Caco-2 (cell line): ENCODE data around the gene OARD1. TPM values are rescaled to one million over a fixed set of nuclear protein-coding genes. Genes with fewer than 3 reads are reported as not detected.
A peak's percentile ranks its signal among the peaks of the same experiment; 100 is the strongest.
"Not testable (repeated sequence)": the region's sequence is repeated elsewhere in the genome, so short reads cannot be mapped to it uniquely, and the experiment has no call there.

Experiments
- BruUV-seq: library from RNA; stranded (reverse); fragments of 400-500 nt; replicated peaks from 2 replicates; lab custom pipeline; 2021; lab: Mats Ljungman, UMichigan
- CTCF ChIA-PET: fragments of 300-600 bp; sonication (Branson Sonifier 250); formaldehyde crosslinking; loops from one replicate; lab custom pipeline; 2022; ENCODE audit warnings: antibody characterized with exemption; lab: Charles Lee
- POLR2A ChIA-PET: fragments of 300-600 bp; sonication (Branson Sonifier 250); formaldehyde crosslinking; loops from one replicate; lab custom pipeline; 2022; ENCODE audit warnings: antibody characterized with exemption; lab: Charles Lee
- DNase-seq, 2 experiments: peaks; one replicate each; pipeline versions ENCODE4 v3.0.0 to v3.0.0-alpha.2; 2020 to 2022
- H3K27me3 ChIP-seq: replicated peaks from 2 replicates; pipeline ENCODE4 v1.6.0; 2011; ENCODE audit warnings: low read length; ENCODE audit not compliant: control insufficient read depth, insufficient read depth
- H3K36me3 ChIP-seq: 2 replicates; pipeline ENCODE4 v1.5.1; 2011; ENCODE audit warnings: low read length; ENCODE audit not compliant: control insufficient read depth, insufficient read depth
- H3K4me1 ChIP-seq: fragments of 250-450 bp; sonication (Bioruptor Pico); 2 replicates; pipeline ENCODE4 v1.5.1; 2020; ENCODE audit warnings: mild to moderate bottlenecking
- H3K4me3 ChIP-seq: 2 replicates; pipeline ENCODE4 v1.5.1; 2011; ENCODE audit warnings: low read depth, mild to moderate bottlenecking, control low read depth, low read length
- H3K9me3 ChIP-seq: fragments of 250-450 bp; sonication (Bioruptor Pico); 2 replicates; pipeline ENCODE4 v1.5.1; 2020; ENCODE audit warnings: mild to moderate bottlenecking, moderate library complexity
- H3K27ac Mint-ChIP-seq: one replicate; pipeline ENCODE4 v1.8.0; 2022; ENCODE audit warnings: mixed read lengths; ENCODE audit not compliant: unreplicated experiment
- H3K27me3 Mint-ChIP-seq: one replicate; pipeline ENCODE4 v1.8.0; 2022; ENCODE audit warnings: mixed read lengths; ENCODE audit not compliant: insufficient read depth, unreplicated experiment
- H3K36me3 Mint-ChIP-seq: one replicate; pipeline ENCODE4 v1.8.0; 2022; ENCODE audit warnings: mild to moderate bottlenecking, mixed read lengths; ENCODE audit not compliant: insufficient read depth, unreplicated experiment
- H3K4me1 Mint-ChIP-seq: one replicate; pipeline ENCODE4 v1.8.0; 2022; ENCODE audit warnings: low read depth, mixed read lengths; ENCODE audit not compliant: unreplicated experiment
- H3K4me3 Mint-ChIP-seq: one replicate; pipeline ENCODE4 v1.8.0; 2022; ENCODE audit warnings: mild to moderate bottlenecking, moderate library complexity, mixed read lengths; ENCODE audit not compliant: unreplicated experiment
- H3K9me3 Mint-ChIP-seq: one replicate; pipeline ENCODE4 v1.8.0; 2022; ENCODE audit warnings: mixed read lengths; ENCODE audit not compliant: unreplicated experiment
- intact Hi-C: fragments of 100-400 bp; cut with micrococcal nuclease; formaldehyde crosslinking; loops from one replicate; pipeline ENCODE4 v1.10.0; 2022; ENCODE audit not compliant: unreplicated experiment
- total RNA-seq: library from RNA; stranded (reverse); gene quantifications from 2 replicates; pipeline ENCODE4 v1.2.3, GENCODE V29; 2022
- TF ChIP-seq, protein P1 (sequence below), 2 experiments: fragments of 200-600 bp in 1 of 2; IDR thresholded peaks; 1 replicate in 1 of 2; 2 replicates in 1 of 2; pipeline versions ENCODE4 v1.5.1 to v1.8.0; 2011 to 2022; ENCODE audit warnings: antibody characterized with exemption in 1 of 2, control low read depth in 1 of 2, inconsistent platforms in 1 of 2, low read depth in 1 of 2, low read length in 1 of 2, mild to moderate bottlenecking in 1 of 2, moderate library complexity in 1 of 2; ENCODE audit not compliant: insufficient read depth in 1 of 2, severe bottlenecking in 1 of 2, unreplicated experiment in 1 of 2

Gene OARD1
- total RNA-seq, 1 experiment from 2014 or later: 35.5 TPM

DNA sequence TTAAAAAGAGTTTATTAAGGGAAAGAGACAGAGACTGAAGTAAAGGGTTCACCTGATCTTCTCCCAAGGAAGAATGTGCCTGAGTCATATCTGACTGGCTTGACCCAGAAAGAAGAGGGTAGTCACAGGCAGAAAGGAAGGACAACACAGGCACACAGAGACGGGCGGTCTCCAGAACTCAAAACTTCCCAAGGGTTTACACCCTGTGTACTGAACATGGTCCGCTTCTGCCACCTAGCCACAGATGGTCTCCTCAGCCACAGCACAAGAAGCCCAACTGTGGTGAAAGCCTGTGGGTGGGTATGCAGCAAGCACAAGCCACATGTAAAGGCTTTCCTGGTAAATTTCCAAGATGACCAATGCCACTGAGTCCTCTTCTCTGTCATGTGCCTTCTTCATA, 50.3 kb downstream of the OARD1 start:
- Histone ChIP-seq H3K27me3 (no peaks in the 10 kb centered on the region), H3K36me3 (no peaks in the 10 kb centered on the region), H3K4me1 (peaks cover 19% of the 10 kb centered on the region), H3K9me3 (no peaks in the 10 kb centered on the region), H3K4me3 (no peak overlapping the region)
- intact Hi-C loops: loop anchor here (1.0 kb wide), 1 partner anchor 127 kb away; no protein-coding TSS in a partner anchor
- Mint-ChIP-seq H3K9me3 (no peaks in the 10 kb centered on the region), H3K27me3 (no peaks in the 10 kb centered on the region), H3K27ac (no peak overlapping the region), H3K4me3 (no peak overlapping the region), H3K36me3 (no peaks in the 10 kb centered on the region), H3K4me1 (peaks cover 7% of the 10 kb centered on the region)
- POLR2A ChIA-PET: no interaction called here
- CTCF ChIA-PET: interaction anchor here (1.4 kb wide), 1 partner anchor 19 kb away, joined by 7 read pairs; no protein-coding TSS in a partner anchor
- TF ChIP-seq, protein P1, sequence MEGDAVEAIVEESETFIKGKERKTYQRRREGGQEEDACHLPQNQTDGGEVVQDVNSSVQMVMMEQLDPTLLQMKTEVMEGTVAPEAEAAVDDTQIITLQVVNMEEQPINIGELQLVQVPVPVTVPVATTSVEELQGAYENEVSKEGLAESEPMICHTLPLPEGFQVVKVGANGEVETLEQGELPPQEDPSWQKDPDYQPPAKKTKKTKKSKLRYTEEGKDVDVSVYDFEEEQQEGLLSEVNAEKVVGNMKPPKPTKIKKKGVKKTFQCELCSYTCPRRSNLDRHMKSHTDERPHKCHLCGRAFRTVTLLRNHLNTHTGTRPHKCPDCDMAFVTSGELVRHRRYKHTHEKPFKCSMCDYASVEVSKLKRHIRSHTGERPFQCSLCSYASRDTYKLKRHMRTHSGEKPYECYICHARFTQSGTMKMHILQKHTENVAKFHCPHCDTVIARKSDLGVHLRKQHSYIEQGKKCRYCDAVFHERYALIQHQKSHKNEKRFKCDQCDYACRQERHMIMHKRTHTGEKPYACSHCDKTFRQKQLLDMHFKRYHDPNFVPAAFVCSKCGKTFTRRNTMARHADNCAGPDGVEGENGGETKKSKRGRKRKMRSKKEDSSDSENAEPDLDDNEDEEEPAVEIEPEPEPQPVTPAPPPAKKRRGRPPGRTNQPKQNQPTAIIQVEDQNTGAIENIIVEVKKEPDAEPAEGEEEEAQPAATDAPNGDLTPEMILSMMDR (IDR thresholded peaks at IDR 0.05; ENCODE audit: insufficient read depth in 1 of 2, low read depth in 1 of 2, low read length in 1 of 2, severe bottlenecking in 1 of 2, unreplicated experiment in 1 of 2): peak in 1 of 2 experiments; percentile 40
- DNase-seq: peak; percentile 50 to 63
- no TSS peak for BruUV-seq

DNA sequence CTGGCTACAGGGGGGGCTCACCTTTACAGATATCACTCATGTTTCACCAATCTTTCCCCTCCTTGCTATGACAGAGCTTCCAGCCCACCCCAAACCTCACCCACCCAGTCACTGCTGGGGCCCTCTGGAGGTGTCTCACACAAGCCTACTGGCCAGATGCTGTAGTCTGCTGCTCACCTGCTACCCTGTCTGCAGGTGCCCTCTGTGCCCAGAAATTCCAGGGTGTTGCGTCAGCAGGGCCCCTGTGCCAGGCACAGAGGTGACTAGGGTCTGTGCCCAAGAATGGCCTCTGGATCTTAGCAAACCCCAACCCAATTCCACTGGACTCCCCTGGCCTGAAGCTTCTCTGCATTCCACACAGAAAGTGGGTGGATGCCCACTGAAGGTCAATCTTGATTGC, 54.5 kb downstream of the OARD1 start:
- H3K4me1 ChIP-seq: peaks cover 15% of the 10 kb centered on the region
- H3K4me1 Mint-ChIP-seq: peaks cover 7% of the 10 kb centered on the region
- H3K27me3 ChIP-seq: no peaks in the 10 kb centered on the region
- H3K27me3 Mint-ChIP-seq: no peaks in the 10 kb centered on the region
- no peaks in the 10 kb centered on the region for H3K9me3 Mint-ChIP-seq
- no peak overlapping the region for H3K4me3 ChIP-seq
- H3K36me3 Mint-ChIP-seq: no peaks in the 10 kb centered on the region
- TF ChIP-seq, protein P1 (IDR thresholded peaks at IDR 0.05; ENCODE audit: insufficient read depth in 1 of 2, low read depth in 1 of 2, low read length in 1 of 2, severe bottlenecking in 1 of 2, unreplicated experiment in 1 of 2): no peak
- ChIA-PET CTCF (no interaction called here), POLR2A (no interaction called here)
- H3K27ac Mint-ChIP-seq: no peak overlapping the region
- no peaks in the 10 kb centered on the region for H3K36me3 ChIP-seq
- H3K9me3 ChIP-seq: no peaks in the 10 kb centered on the region
- BruUV-seq: no TSS peak
- no peak overlapping the region for H3K4me3 Mint-ChIP-seq
- no peak for DNase-seq
- intact Hi-C loops: no loop called here

DNA sequence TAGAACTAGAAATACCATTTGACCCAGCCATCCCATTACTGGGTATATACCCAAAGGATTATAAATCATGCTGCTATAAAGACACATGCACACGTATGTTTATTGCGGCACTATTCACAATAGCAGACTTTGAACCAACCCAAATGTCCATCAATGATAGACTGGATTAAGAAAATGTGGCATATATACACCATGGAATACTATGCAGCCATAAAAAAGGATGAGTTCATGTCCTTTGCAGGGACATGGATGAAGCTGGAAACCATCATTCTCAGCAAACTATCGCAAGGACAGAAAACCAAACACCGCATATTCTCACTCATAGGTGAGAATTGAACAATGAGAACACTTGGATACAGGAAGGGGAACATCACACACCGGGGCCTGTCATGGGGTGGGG, 56.3 kb downstream of the OARD1 start:
- intact Hi-C loops, H3K27me3 ChIP-seq, H3K9me3 Mint-ChIP-seq, BruUV-seq, H3K4me1 ChIP-seq, H3K27ac Mint-ChIP-seq, DNase-seq, H3K4me3 ChIP-seq, H3K4me1 Mint-ChIP-seq, POLR2A ChIA-PET, H3K4me3 Mint-ChIP-seq, H3K36me3 ChIP-seq, H3K36me3 Mint-ChIP-seq, CTCF ChIA-PET, H3K9me3 ChIP-seq, H3K27me3 Mint-ChIP-seq: not testable (repeated sequence)

DNA sequence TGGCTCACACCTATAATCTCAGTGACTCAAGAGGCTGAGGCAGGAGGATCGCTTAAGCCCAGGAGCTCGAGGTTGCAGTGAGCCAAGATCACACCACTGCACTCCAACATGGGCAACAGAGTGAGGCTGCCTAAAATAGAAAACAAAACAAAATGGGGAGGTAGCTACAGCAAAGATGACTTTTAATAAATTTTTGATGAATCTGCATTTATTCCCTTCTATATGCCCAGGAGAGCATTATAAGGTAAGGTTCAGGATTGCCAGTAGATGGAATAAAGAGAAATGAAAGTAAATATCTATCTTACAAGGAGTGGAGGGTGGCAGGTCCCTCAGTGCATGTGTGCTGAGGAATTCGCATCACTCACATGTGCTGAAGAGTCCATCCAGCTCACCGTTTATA, 57.4 kb downstream of the OARD1 start:
- Histone ChIP-seq H3K4me1 (peaks cover 5% of the 10 kb centered on the region; the same call in 1 of the 2 replicates), H3K9me3 (no peaks in the 10 kb centered on the region), H3K27me3 (no peaks in the 10 kb centered on the region), H3K4me3 (no peak overlapping the region), H3K36me3 (no peaks in the 10 kb centered on the region)
- Mint-ChIP-seq H3K4me3 (no peak overlapping the region), H3K27ac (no peak overlapping the region), H3K27me3 (no peaks in the 10 kb centered on the region), H3K9me3 (no peaks in the 10 kb centered on the region), H3K4me1 (peaks cover 7% of the 10 kb centered on the region), H3K36me3 (no peaks in the 10 kb centered on the region)
- no peak for DNase-seq
- POLR2A ChIA-PET: no interaction called here
- intact Hi-C loops: no loop called here
- CTCF ChIA-PET: no interaction called here
- no TSS peak for BruUV-seq
- TF ChIP-seq, protein P1 (IDR thresholded peaks at IDR 0.05; ENCODE audit: insufficient read depth in 1 of 2, low read depth in 1 of 2, low read length in 1 of 2, severe bottlenecking in 1 of 2, unreplicated experiment in 1 of 2): no peak
